Prostate gland (tissue), 2 donors: ENCODE measurements around the gene NPTXR. TPM values are rescaled to one million over a fixed set of nuclear protein-coding genes. Genes with fewer than 3 reads are reported as not detected.
A peak's percentile ranks its signal among the peaks of the same experiment; 100 is the strongest.

Experiments used
- DNase-seq: peaks from one replicate; pipeline ENCODE4 v3.0.0-alpha.2; 2019; ENCODE audit warnings: low spot score
- H3K27ac ChIP-seq, 2 donors: fragments of 200-600 bp; sonication (generic); 2 replicates each; pipeline ENCODE4 v1.5.1; 2017 to 2019
- H3K27me3 ChIP-seq: fragments of 200-600 bp; sonication (generic); replicated peaks from 2 replicates; pipeline ENCODE4 v1.5.1; 2019; ENCODE audit not compliant: insufficient read depth
- H3K36me3 ChIP-seq, 2 donors: fragments of 200-600 bp; sonication (generic); 1 replicate in 1 of 2; 2 replicates in 1 of 2; pipeline versions ENCODE4 v1.5.1 to v1.8.1; 2017 to 2019
- H3K4me1 ChIP-seq: fragments of 200-600 bp; sonication (generic); replicated peaks from 2 replicates; pipeline ENCODE4 v1.5.1; 2019
- H3K4me3 ChIP-seq, 2 donors: fragments of 200-600 bp; sonication (generic); 2 replicates each; pipeline ENCODE4 v1.5.1; 2017 to 2019
- H3K9me3 ChIP-seq: fragments of 200-600 bp; sonication (generic); 2 replicates; pipeline ENCODE4 v1.5.1; 2017
- CTCF ChIP-seq, 4 experiments: fragments of 200-600 bp in 2 of 4; fragments of 450-650 bp in 2 of 4; sonication (generic) in 2 of 4; IDR thresholded peaks; 1 replicate in 3 of 4; 2 replicates in 1 of 4; pipeline ENCODE4 v1.5.1; 2016 to 2019; ENCODE audit warnings: antibody characterized with exemption in 4 of 4, mild to moderate bottlenecking in 2 of 4, moderate library complexity in 2 of 4
- POLR2A ChIP-seq: fragments of 450-650 bp; IDR thresholded peaks from one replicate; pipeline ENCODE4 v1.6.1; 2016; ENCODE audit warnings: antibody characterized with exemption, mild to moderate bottlenecking
- POLR2AphosphoS5 ChIP-seq: sonication (generic); formaldehyde crosslinking; IDR thresholded peaks from one replicate; pipeline ENCODE4 v1.6.1; 2017; ENCODE audit warnings: antibody characterized with exemption
- WGBS: methylation state at CpG from one replicate; pipeline ENCODE4 v1.1.5; 2018; 5-methylcytosine and 5-hydroxymethylcytosine counted together
- intact Hi-C: fragments of 100-400 bp; cut with DNase I; formaldehyde crosslinking; loops from one replicate; pipeline ENCODE4 v1.14.2; 2022
- total RNA-seq, 2 donors: library from RNA; depleted of rRNA; stranded (reverse); fragments of >200 nt; gene quantifications; one replicate each; pipeline ENCODE4 v1.1.0, GENCODE V29; 2016

The NPTXR gene
- total RNA-seq, 2 donors from 2014 or later, result 12.6 to 36.2 TPM

GRCh38 chr22:38866399-38867123, 22.7 kb upstream of the NPTXR start:
- WGBS, result 71% methylated on average over 68 of the region's 75 CpGs
- intact Hi-C loops, result loop anchor here (5.0 to 10.0 kb wide), 2 partner anchors 99 to 258 kb away; no protein-coding TSS in a partner anchor
- no peaks in the 10 kb centered on the region for H3K9me3 ChIP-seq
- H3K4me1 ChIP-seq, result peaks cover 18% of the 10 kb centered on the region
- no peak overlapping the region for H3K4me3 ChIP-seq
- H3K27ac ChIP-seq, result no peak overlapping the region
- TF ChIP-seq POLR2A (no peak), POLR2AphosphoS5 (no peak)
- DNase-seq, result no peak
- no peaks in the 10 kb centered on the region for H3K27me3 ChIP-seq
- peaks cover 0 to 8% of the 10 kb centered on the region in 2 donors for H3K36me3 ChIP-seq

- H3K27ac ChIP-seq, result no peak overlapping the region
- no peaks in the 10 kb centered on the region for H3K27me3 ChIP-seq
- H3K9me3 ChIP-seq, result no peaks in the 10 kb centered on the region
- intact Hi-C loops, result loop anchor here (5.0 to 10.0 kb wide), 2 partner anchors 99 to 259 kb away; no protein-coding TSS in a partner anchor
- peaks cover 12% of the 10 kb centered on the region for H3K4me1 ChIP-seq
- H3K4me3 ChIP-seq, result no peak overlapping the region
- 84% methylated on average over 9 of the region's 15 CpGs for WGBS
- TF ChIP-seq POLR2AphosphoS5 (no peak), CTCF (IDR thresholded peaks at IDR 0.05) (no peak), POLR2A (no peak)
- peaks cover 0 to 8% of the 10 kb centered on the region in 2 donors for H3K36me3 ChIP-seq
- DNase-seq, result no peak
Measured at GRCh38 chr22:38866024-38866398, 22.2 kb upstream of the NPTXR start.

GRCh38 chr22:38865201-38866023, 21.6 kb upstream of the NPTXR start:
- Histone ChIP-seq H3K27ac (peak overlapping the region; percentile 2 to 16), H3K4me3 (no peak overlapping the region), H3K36me3 (peaks cover 0 to 8% of the 10 kb centered on the region in 2 donors), H3K9me3 (no peaks in the 10 kb centered on the region), H3K4me1 (peaks cover 8% of the 10 kb centered on the region), H3K27me3 (no peaks in the 10 kb centered on the region)
- no peak for DNase-seq
- TF ChIP-seq POLR2A, result no peak
- 70% methylated on average over 19 of the region's 20 CpGs for WGBS
- intact Hi-C loops, result loop anchor here (5.0 to 10.0 kb wide), 2 partner anchors 98 to 259 kb away; no protein-coding TSS in a partner anchor

DNA sequence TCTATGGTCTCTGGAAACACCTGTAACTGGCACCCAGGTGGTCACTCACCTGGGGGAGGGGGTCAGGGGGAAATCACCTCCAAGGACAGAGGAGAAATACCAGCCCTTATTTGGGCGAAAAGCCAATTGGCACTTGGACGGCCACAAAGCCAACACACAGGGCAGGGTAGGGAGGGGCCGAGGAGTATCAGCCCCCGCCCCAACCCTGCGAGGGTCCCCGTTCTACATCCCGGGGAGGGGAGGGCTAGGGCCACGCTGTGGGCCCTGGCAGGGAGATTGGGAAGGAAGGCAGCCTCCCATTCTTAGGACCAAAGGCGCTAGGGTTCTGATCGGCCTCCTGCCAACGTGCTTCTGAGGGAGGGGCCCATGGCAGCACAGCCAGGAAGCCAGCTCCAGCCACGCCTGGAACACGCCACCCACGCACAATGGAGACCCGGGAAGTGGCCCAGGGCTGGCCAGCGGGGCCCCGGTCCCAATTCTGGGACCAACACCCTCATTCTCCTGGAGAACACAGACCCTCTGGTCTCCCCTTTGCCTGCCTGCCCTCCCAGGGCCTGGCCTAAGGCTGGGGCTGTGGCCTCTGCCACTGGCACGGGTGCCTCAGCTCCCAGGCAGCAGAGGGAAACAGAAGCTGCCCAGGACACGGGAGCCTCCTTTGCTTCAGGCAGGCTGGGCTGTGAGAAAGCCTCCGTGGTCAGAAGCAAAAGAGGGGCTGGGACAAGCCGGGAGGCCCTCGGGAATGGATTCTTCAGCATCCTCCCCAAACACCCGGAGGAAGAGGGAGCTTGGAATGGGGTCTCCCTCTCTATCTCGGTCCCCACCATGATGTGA, 20.7 kb upstream of the NPTXR start:
- H3K36me3 ChIP-seq, result peaks cover 0 to 8% of the 10 kb centered on the region in 2 donors
- no peak for DNase-seq
- H3K27me3 ChIP-seq, result no peaks in the 10 kb centered on the region
- intact Hi-C loops, result loop anchor here (5.0 to 10.0 kb wide), 2 partner anchors 97 to 260 kb away; no protein-coding TSS in a partner anchor
- WGBS, result 23% methylated on average over 23 of the region's 24 CpGs
- peak overlapping the region; percentile 2 to 16 for H3K27ac ChIP-seq
- no peaks in the 10 kb centered on the region for H3K9me3 ChIP-seq
- TF ChIP-seq CTCF (IDR thresholded peaks at IDR 0.05), result no peak
- TF ChIP-seq POLR2AphosphoS5, result peak; percentile 5
- no peak overlapping the region for H3K4me3 ChIP-seq
- peaks cover 8% of the 10 kb centered on the region for H3K4me1 ChIP-seq

DNA sequence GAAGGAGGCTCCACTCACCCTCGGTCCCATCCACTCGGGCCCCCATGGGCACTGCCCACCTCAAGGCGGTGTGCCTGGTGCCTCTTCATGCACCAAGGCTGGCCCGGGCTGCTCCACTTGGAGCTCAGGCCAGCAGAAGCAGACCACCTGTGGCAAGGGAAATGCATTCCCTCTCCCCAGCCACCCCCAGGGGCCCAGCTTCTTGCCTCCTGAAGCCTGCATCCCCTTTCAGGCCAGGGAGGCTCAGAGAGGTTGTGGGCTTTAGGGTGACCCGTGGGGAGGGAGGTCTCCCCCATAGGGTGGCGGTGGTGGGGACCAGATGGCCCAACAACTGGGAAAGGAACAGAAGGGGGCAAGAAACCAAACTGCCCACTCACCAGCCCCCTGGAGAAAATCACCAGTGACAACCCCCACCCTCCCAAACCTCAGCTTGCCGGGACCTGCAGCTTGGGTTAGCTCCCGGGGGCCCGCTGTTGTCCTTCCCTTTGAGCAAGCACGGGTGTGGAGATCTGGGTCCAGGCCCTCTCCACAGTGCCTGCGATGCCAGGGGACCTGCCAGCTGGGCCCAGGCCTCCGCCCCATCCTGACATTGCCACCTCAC, 19.8 kb upstream of the NPTXR start:
- Histone ChIP-seq H3K36me3 (peaks cover 0 to 8% of the 10 kb centered on the region in 2 donors), H3K9me3 (no peaks in the 10 kb centered on the region), H3K27ac (no peak overlapping the region), H3K4me1 (peaks cover 8% of the 10 kb centered on the region), H3K4me3 (no peak overlapping the region), H3K27me3 (no peaks in the 10 kb centered on the region)
- TF ChIP-seq POLR2A (no peak), POLR2AphosphoS5 (no peak), CTCF (IDR thresholded peaks at IDR 0.05) (no peak)
- DNase-seq, result no peak
- intact Hi-C loops, result loop anchor here (10.0 kb wide), 1 partner anchor 261 kb away; no protein-coding TSS in a partner anchor
- WGBS, result 67% methylated on average over 12 of the region's 12 CpGs
